ENCODE results near the gene GNA12.

GRCh38 chr7:2728316-2729030 lies 115.6 kb downstream of the GNA12 start:
- TF ChIP-seq CTCF (IDR thresholded peaks at IDR 0.05; ENCODE audit: poor library complexity) (no peak), EZH2phosphoT487 (IDR thresholded peaks at IDR 0.05; ENCODE audit: low read depth, severe bottlenecking, unreplicated experiment) (no peak), EZH2 (IDR thresholded peaks at IDR 0.05; ENCODE audit: borderline replicate concordance) (no peak)

Data from hepatocyte (in vitro differentiated cells).